ENCODE measurements around the gene KCNK4.

The KCNK4 gene

GRCh38 chr11:64303109-64304031, 12.3 kb downstream of the KCNK4 start:
- Histone ChIP-seq H4K20me1 (peaks cover 19 to 48% (median 40%) of the 10 kb centered on the region in 11 experiments; a peak in 21 of 22 replicates), H3K9ac (peak overlapping the region in 10 of 11 experiments; percentile 85 to 95 (median 91); a peak in 18 of 22 replicates), H3K4me2 (peak overlapping the region; percentile 80 to 99 (median 91)), H3K9me3 (replicated peaks in 1 of 11) (no peaks in the 10 kb centered on the region), H3K36me3 (peaks cover 11 to 17% (median 13%) of the 10 kb centered on the region in 11 experiments; a peak in 19 of 22 replicates), H3K27me3 (peaks cover 37 to 44% (median 39%) of the 10 kb centered on the region in 11 experiments), H3K27ac (peak overlapping the region in 8 of 11 experiments; percentile 92 to 98 (median 98); a peak in 13 of 22 replicates), H3K4me1 (peaks cover 47 to 65% (median 52%) of the 10 kb centered on the region in 10 experiments), H3K4me3 (peak overlapping the region in 8 of 10 experiments; percentile 58 to 72 (median 66); a peak in 13 of 20 replicates)
- TF ChIP-seq Cebpa-rat (IDR thresholded peaks at IDR 0.05): no peak

GRCh38 chr11:64304032-64304315, 12.9 kb downstream of the KCNK4 start:
- Histone ChIP-seq H3K27ac (peak overlapping the region in 10 of 11 experiments; percentile 91 to 98 (median 96); a peak in 19 of 22 replicates), H3K27me3 (peaks cover 31 to 38% (median 33%) of the 10 kb centered on the region in 11 experiments), H3K4me2 (peak overlapping the region; percentile 80 to 99 (median 91)), H3K36me3 (peaks cover 11 to 20% (median 14%) of the 10 kb centered on the region in 11 experiments; a peak in 19 of 22 replicates), H3K4me1 (peaks cover 46 to 67% (median 52%) of the 10 kb centered on the region in 10 experiments), H3K4me3 (peak overlapping the region; percentile 58 to 72 (median 66); a peak in 19 of 20 replicates), H4K20me1 (peaks cover 19 to 47% (median 40%) of the 10 kb centered on the region in 11 experiments; a peak in 21 of 22 replicates), H3K9ac (peak overlapping the region; percentile 85 to 95 (median 91); a peak in 21 of 22 replicates), H3K9me3 (replicated peaks in 1 of 11) (no peaks in the 10 kb centered on the region)
- TF ChIP-seq Cebpa-rat (IDR thresholded peaks at IDR 0.05): no peak

DNA sequence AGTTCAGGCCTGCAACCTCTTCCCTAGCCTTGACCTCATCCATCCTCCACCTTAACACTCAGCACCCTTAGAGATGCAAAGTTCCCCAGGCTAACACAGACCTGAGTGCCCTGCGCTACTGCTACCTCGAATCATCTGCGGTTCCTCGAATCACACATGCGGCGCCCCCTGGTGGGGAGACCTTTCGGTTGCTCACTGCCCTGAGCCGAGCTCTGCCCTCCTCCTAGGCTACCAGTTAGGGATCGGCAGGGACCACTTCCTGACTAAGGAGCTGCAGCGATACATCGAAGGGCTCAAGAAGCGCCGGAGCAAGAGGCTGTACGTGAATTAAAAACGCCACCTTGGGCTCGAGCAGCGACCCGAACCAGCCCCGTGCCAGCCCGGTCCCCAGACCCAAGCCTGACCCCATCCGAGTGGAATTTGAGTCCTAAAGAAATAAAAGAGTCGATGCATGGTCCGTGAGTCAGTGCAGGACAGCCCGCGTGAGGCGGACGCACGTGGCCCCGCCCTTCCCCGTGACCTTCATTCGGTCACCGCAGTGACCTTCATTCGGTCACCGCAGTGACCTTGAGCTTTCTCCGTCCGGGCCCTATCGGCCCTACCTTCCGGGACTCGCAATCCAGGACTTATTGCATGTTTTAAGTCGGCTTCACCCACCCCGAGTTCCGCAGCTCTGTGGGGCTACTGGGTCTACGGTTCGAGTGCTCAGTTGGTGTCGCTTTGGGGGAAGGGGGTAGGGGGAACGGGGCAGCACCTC, 13.4 kb downstream of the KCNK4 start:
- Histone ChIP-seq H3K27ac (peak overlapping the region; percentile 85 to 98 (median 96)), H3K4me3 (peak overlapping the region; percentile 58 to 72 (median 66)), H3K4me2 (peak overlapping the region; percentile 80 to 99 (median 91)), H3K9me3 (replicated peaks in 1 of 11) (no peaks in the 10 kb centered on the region), H3K4me1 (peaks cover 41 to 67% (median 47%) of the 10 kb centered on the region in 10 experiments), H3K27me3 (peaks cover 26 to 33% (median 28%) of the 10 kb centered on the region in 11 experiments), H3K36me3 (peaks cover 11 to 25% (median 14%) of the 10 kb centered on the region in 11 experiments; a peak in 19 of 22 replicates), H4K20me1 (peaks cover 19 to 47% (median 36%) of the 10 kb centered on the region in 11 experiments; a peak in 20 of 22 replicates), H3K9ac (peak overlapping the region; percentile 85 to 95 (median 91))
- TF ChIP-seq Cebpa-rat (IDR thresholded peaks at IDR 0.05): no peak

DNA sequence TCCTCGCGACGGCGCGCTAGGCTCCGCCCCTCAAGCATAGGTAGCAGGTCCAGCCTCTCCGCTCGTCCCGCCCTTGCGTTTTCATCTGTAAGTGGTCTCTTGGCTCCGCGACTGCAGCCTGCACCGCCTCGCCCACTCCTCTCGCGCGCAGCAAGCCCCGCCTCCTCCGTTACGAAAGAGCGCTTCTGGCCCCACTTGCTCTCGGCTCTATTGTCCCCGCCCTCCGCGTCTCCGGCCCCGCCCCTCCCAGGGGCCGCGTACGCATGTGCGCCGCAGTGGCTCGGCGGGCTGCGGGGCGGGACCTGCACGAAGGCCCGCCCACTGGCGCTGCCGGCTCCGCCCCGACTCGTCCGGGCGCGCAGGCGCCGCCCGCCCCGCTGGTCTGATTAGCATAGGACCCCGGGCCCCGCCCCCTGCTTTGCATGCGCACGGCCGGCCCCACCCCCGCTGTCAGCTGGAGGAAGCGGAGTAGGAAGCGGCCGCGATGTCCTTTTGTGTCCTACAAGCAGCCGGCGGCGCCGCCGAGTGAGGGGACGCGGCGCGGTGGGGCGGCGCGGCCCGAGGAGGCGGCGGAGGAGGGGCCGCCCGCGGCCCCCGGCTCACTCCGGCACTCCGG, 14.1 kb downstream of the KCNK4 start, which contains the start of gene ESRRA:
Gene ESRRA, plus strand, starts transcription at position 450 of the 616 bp plus-strand sequence. CDS start 1,656 bp downstream, outside the sequence.
- peaks cover 19 to 26% (median 21%) of the 10 kb centered on the region in 11 experiments for H3K27me3 ChIP-seq
- peak within 1 kb of the TSS; percentile 85 to 96 (median 94) for H3K9ac ChIP-seq
- H3K9me3 ChIP-seq (replicated peaks in 1 of 11): no peaks in the 10 kb centered on the region
- H3K27ac ChIP-seq: peak within 1 kb of the TSS; percentile 85 to 98 (median 97)
- peaks cover 11 to 32% (median 15%) of the 10 kb centered on the region in 11 experiments; a peak in 19 of 22 replicates for H3K36me3 ChIP-seq
- peaks cover 34 to 65% (median 40%) of the 10 kb centered on the region in 10 experiments for H3K4me1 ChIP-seq
- peaks cover 19 to 47% (median 35%) of the 10 kb centered on the region in 11 experiments; a peak in 20 of 22 replicates for H4K20me1 ChIP-seq
- peak within 1 kb of the TSS; percentile 92 to 100 (median 97) for H3K4me2 ChIP-seq
- peak within 1 kb of the TSS; percentile 69 to 94 (median 84) for H3K4me3 ChIP-seq
- peak in 4 of 11 experiments; percentile 28 to 50 (median 42); a peak in 3 of 22 replicates for TF ChIP-seq Cebpa-rat (IDR thresholded peaks at IDR 0.05)

DNA sequence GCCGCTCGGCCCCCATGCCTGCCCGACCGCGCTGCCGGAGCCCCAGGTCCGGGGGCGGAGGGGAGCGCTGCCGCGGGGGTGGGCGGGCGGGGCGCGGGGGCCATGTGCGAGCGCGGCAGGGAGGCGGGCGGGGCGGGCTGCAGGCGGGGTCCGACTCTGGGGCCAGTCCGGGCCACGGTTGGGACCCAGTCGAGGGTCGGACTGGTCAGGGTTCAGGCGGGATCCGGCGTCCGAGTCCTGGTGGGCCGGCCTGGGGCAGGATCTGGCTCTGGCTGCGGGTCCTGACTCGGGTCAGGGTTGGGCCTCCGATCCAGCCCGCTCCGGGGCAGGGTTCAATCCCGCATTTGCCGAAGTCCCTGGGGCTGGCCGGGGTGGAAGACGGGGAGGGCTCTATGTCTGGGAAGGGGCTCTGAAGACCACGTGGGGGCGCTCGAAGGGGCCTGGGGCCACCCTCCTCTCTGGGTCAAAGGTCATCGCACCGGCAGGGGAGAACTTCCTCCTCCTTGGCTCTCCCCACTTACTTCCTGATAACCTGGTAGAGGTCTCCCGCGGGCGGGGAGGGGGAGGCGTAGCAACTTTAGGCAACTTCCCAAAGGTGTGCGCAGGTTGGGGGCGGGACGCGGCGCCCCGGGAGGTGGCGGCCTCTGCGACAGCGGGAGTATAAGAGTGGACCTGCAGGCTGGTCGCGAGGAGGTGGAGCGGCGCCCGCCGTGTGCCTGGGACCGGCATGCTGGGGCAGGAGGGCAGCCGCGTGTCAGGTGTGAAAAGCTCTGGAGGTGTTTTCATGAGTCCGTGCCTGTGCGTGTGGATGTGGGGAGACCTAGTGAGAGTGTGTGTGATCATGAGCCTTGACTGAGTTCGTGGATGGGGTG, 14.8 kb downstream of the KCNK4 start:
- peak overlapping the region; percentile 85 to 96 (median 92) for H3K9ac ChIP-seq
- peak overlapping the region; percentile 69 to 94 (median 84) for H3K4me3 ChIP-seq
- H4K20me1 ChIP-seq: peaks cover 18 to 47% (median 36%) of the 10 kb centered on the region in 11 experiments; a peak in 20 of 22 replicates
- H3K36me3 ChIP-seq: peaks cover 12 to 39% (median 19%) of the 10 kb centered on the region in 11 experiments; a peak in 19 of 22 replicates
- TF ChIP-seq Cebpa-rat (IDR thresholded peaks at IDR 0.05): no peak
- H3K9me3 ChIP-seq (replicated peaks in 1 of 11): no peaks in the 10 kb centered on the region
- H3K27me3 ChIP-seq: peaks cover 12 to 19% (median 14%) of the 10 kb centered on the region in 11 experiments
- peak overlapping the region; percentile 92 to 100 (median 97) for H3K4me2 ChIP-seq
- peak overlapping the region; percentile 64 to 97 (median 92) for H3K27ac ChIP-seq
- peaks cover 30 to 64% (median 34%) of the 10 kb centered on the region in 10 experiments for H3K4me1 ChIP-seq

- Histone ChIP-seq H4K20me1 (peaks cover 22 to 52% (median 42%) of the 10 kb centered on the region in 11 experiments; a peak in 20 of 22 replicates), H3K4me1 (peaks cover 27 to 64% (median 37%) of the 10 kb centered on the region in 10 experiments), H3K9ac (peak overlapping the region; percentile 85 to 96 (median 92)), H3K4me3 (peak overlapping the region; percentile 69 to 94 (median 84)), H3K9me3 (replicated peaks in 1 of 11) (no peaks in the 10 kb centered on the region), H3K27ac (peak overlapping the region; percentile 64 to 97 (median 92); a peak in 21 of 22 replicates), H3K36me3 (peaks cover 15 to 45% (median 24%) of the 10 kb centered on the region in 11 experiments; a peak in 20 of 22 replicates), H3K4me2 (peak overlapping the region; percentile 92 to 100 (median 97)), H3K27me3 (peaks cover 6 to 13% (median 8%) of the 10 kb centered on the region in 11 experiments)
- TF ChIP-seq Cebpa-rat (IDR thresholded peaks at IDR 0.05): no peak
Measured at GRCh38 chr11:64306563-64306875, 15.4 kb downstream of the KCNK4 start.
